Measurements from ENCODE around the gene SH3BGRL2.

The SH3BGRL2 gene

DNA sequence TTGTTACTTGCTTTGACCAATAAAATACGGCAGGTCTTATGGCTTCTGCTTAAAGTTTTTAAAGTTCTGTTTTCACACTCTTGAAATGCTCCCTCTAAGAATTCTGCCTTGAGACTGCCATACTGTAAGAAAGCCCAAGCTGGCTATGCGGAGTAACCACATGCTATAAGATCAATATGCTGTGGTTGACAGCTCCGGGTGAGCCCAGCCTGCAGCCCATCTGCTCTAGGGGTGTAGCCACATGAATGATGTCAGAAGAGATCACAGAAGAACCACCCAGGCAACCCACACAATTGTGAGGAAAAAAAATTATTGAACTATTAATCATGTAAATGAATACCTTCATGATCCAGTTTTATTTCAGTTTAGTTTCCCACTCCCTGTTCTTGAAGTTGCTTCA lies 26.1 kb upstream of the SH3BGRL2 start:
- H3K27me3 ChIP-seq (ENCODE audit: control insufficient read depth, insufficient read depth, low read length), result no peaks in the 10 kb centered on the region
- no peaks in the 10 kb centered on the region for H3K9me3 ChIP-seq (ENCODE audit: control insufficient read depth, insufficient read depth, low read length)
- H3K4me1 ChIP-seq (ENCODE audit: control insufficient read depth, insufficient read depth, low read length), result no peaks in the 10 kb centered on the region
- no peaks in the 10 kb centered on the region for H3K36me3 ChIP-seq (ENCODE audit: control insufficient read depth, insufficient read depth, low read length)
- H3K4me3 ChIP-seq (ENCODE audit: low read depth, low read length), result no peak overlapping the region
- H3K9ac ChIP-seq (ENCODE audit: low read depth, low read length), result no peak overlapping the region

DNA sequence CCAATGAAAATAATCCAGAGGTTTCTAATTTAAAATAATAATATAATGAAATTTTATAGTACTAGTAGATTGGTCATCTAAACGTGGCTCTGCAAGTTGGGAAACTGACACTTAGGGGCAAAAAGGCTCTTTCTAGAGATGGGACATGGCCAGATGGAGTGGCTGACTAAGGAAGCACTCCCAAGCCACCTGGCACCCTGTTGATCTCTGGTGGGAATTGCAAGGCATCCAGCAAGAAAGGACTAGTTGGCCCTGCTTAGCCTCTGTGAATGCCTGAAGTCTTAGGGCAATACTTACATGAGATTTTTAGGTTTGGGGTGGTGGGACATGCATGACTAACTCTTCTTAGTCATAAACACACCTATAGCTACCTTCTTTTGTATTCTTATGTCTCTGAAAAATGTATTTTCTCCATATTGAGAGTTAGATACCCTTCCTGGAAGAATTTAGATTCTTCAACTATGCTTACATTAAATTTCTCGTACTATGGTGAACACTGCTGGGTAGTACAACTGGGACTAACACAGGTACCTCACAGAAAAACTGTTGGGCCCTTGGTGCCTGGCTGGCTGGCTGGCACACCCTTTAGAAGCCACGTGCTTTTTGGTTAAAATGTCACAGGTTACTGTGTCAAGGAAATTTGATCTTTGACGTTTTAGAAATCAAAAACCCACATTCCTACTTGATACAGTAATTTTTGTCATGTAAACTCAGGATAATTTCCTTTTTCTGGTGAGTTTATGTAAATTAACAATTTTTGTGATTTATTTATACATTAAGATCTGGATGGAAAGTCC lies 25.0 kb upstream of the SH3BGRL2 start:
- no peaks in the 10 kb centered on the region for H3K36me3 ChIP-seq (ENCODE audit: control insufficient read depth, insufficient read depth, low read length)
- H3K9me3 ChIP-seq (ENCODE audit: control insufficient read depth, insufficient read depth, low read length), result no peaks in the 10 kb centered on the region
- no peak overlapping the region for H3K4me3 ChIP-seq (ENCODE audit: low read depth, low read length)
- no peaks in the 10 kb centered on the region for H3K4me1 ChIP-seq (ENCODE audit: control insufficient read depth, insufficient read depth, low read length)
- H3K27me3 ChIP-seq (ENCODE audit: control insufficient read depth, insufficient read depth, low read length), result no peaks in the 10 kb centered on the region
- no peak overlapping the region for H3K9ac ChIP-seq (ENCODE audit: low read depth, low read length)

DNA sequence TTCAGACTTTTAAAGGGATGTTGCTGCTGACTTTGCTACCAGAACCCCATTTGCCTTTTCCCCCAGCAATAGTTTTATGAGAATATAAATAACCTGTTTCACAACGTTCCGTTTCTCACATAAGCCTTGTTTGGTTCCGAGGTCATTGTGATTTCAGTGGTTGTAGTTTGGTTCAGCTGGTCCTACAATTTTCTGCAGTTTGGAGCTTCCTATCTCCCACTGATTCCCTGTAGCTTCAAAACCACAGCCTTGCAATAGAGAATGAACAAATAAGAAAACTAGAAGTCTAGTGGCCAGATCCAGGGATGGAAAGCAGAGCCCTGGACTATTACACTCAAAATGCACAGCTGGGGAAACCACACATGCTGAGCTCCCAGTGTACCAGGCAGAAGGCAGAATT lies 24.1 kb upstream of the SH3BGRL2 start:
- Histone ChIP-seq H3K27me3 (ENCODE audit: control insufficient read depth, insufficient read depth, low read length) (no peaks in the 10 kb centered on the region), H3K9ac (ENCODE audit: low read depth, low read length) (no peak overlapping the region), H3K9me3 (ENCODE audit: control insufficient read depth, insufficient read depth, low read length) (no peaks in the 10 kb centered on the region), H3K36me3 (ENCODE audit: control insufficient read depth, insufficient read depth, low read length) (no peaks in the 10 kb centered on the region), H3K4me3 (ENCODE audit: low read depth, low read length) (no peak overlapping the region), H3K4me1 (ENCODE audit: control insufficient read depth, insufficient read depth, low read length) (no peaks in the 10 kb centered on the region)

DNA sequence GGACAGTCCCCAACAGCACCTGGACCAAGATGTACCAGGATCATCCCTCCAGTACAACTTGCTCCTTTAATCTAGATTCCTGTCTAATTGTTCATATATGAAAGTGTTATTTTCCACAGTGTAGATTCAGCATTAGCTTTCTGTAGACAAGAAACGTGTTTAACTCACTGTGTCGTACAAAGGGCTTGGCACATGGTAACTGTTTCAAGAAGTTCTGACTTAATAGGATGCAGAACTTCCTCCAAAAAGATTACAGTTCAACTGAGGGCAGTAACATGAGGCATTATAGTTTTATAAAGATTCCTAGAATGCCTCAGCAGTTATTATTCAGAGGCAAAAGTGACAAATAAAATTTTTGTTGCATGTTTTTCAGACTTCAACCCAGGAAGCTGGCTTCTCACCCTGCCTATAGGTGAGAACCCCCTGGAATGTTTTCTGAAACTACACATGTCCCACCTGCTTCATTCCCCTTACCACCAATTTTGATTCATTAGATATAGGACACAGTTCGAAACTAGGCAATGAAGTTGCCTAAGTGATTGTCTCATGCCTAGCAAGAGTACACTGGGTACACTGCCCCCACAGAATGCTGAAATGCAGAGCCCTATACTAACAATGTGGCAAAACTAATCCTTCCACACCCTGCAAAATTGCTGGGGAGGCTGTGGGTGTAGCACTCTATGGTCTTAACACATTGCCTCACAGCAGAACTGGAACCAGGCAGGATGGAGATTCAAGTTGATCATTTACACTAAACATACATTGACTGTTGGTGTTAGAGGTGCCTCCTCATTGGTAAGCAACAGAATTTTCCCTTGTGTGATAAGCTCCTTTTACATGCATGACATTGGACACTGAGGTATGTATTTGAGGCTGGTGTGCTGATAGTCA lies 22.6 kb upstream of the SH3BGRL2 start:
- no peaks in the 10 kb centered on the region for H3K9me3 ChIP-seq (ENCODE audit: control insufficient read depth, insufficient read depth, low read length)
- no peaks in the 10 kb centered on the region for H3K36me3 ChIP-seq (ENCODE audit: control insufficient read depth, insufficient read depth, low read length)
- no peak overlapping the region for H3K9ac ChIP-seq (ENCODE audit: low read depth, low read length)
- H3K27me3 ChIP-seq (ENCODE audit: control insufficient read depth, insufficient read depth, low read length), result no peaks in the 10 kb centered on the region
- H3K4me1 ChIP-seq (ENCODE audit: control insufficient read depth, insufficient read depth, low read length), result no peaks in the 10 kb centered on the region
- H3K4me3 ChIP-seq (ENCODE audit: low read depth, low read length), result no peak overlapping the region

DNA sequence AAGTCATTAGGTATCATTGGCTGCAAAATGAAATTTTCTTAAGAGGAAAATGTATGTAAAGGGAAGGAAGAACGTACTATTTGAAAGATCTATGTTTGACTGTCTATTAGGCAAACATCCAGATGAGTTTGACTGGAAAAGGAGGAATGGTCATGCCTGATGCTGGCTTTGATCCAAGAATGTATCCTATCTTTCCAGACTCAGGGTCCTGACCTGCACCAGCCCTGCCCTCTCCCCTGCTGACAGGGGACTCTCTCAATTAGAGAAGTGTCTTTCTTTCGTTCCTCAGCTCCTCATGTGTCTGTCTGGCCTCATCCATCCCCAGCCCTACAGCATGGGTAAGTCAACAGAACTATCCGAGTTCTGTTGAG lies 21.9 kb upstream of the SH3BGRL2 start:
- H3K4me3 ChIP-seq (ENCODE audit: low read depth, low read length), result no peak overlapping the region
- no peaks in the 10 kb centered on the region for H3K9me3 ChIP-seq (ENCODE audit: control insufficient read depth, insufficient read depth, low read length)
- no peaks in the 10 kb centered on the region for H3K36me3 ChIP-seq (ENCODE audit: control insufficient read depth, insufficient read depth, low read length)
- H3K27me3 ChIP-seq (ENCODE audit: control insufficient read depth, insufficient read depth, low read length), result no peaks in the 10 kb centered on the region
- no peaks in the 10 kb centered on the region for H3K4me1 ChIP-seq (ENCODE audit: control insufficient read depth, insufficient read depth, low read length)
- no peak overlapping the region for H3K9ac ChIP-seq (ENCODE audit: low read depth, low read length)

DNA sequence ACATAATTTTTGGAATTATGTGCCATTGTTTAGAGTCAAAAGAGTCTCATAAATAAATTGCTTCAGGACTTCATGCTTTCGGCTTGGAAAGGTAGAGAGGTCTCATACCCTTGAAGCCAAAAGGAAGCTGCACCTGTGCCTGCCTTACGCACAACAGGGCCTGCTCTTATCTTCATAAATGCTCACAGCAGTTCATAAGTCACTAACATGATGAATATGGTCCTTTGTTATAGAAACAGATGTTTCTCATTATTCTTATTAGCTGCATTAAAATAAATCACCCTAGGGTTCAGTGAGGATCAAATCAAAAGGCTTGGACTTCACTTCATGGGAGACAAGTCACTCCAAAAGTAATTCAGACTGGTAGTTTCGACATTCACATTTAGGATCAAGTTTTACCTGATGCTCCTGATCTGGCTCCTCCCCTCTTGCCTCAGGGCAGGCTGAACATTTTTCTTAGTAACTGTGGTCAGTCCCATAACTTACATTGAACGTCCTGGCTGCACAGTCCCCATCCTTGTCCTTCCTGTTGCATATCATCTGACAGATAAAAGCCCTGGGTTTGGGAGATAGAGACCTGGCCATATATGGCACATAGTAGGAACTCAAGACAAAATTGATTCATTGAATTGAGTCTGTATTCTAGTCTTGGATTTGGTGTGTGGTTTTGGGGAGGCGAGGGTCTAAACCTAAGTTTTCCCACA lies 20.7 kb upstream of the SH3BGRL2 start:
- Histone ChIP-seq H3K4me1 (ENCODE audit: control insufficient read depth, insufficient read depth, low read length) (no peaks in the 10 kb centered on the region), H3K36me3 (ENCODE audit: control insufficient read depth, insufficient read depth, low read length) (no peaks in the 10 kb centered on the region), H3K27me3 (ENCODE audit: control insufficient read depth, insufficient read depth, low read length) (no peaks in the 10 kb centered on the region), H3K4me3 (ENCODE audit: low read depth, low read length) (no peak overlapping the region), H3K9ac (ENCODE audit: low read depth, low read length) (no peak overlapping the region), H3K9me3 (ENCODE audit: control insufficient read depth, insufficient read depth, low read length) (no peaks in the 10 kb centered on the region)

DNA sequence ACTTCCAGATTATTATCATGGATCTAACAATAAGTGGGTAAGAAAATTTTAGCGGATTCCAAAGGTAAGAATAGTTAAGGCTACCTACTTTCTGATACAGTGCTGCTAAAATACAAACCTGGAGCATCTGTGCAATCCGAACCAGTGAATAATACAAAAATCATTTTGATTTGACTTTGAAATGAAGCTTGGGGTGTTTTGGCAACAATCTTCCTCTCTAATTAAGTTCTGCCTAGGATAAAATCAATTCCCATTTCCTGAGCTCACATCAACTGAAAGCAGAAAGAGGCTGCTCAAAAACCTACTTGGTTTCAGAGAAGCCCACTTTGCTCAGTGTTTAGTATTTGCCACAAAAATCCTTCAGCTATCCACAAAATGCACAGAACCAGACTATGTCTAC lies 18.7 kb upstream of the SH3BGRL2 start:
- Histone ChIP-seq H3K9me3 (ENCODE audit: control insufficient read depth, insufficient read depth, low read length) (no peaks in the 10 kb centered on the region), H3K36me3 (ENCODE audit: control insufficient read depth, insufficient read depth, low read length) (no peaks in the 10 kb centered on the region), H3K27me3 (ENCODE audit: control insufficient read depth, insufficient read depth, low read length) (no peaks in the 10 kb centered on the region), H3K4me1 (ENCODE audit: control insufficient read depth, insufficient read depth, low read length) (no peaks in the 10 kb centered on the region), H3K4me3 (ENCODE audit: low read depth, low read length) (no peak overlapping the region), H3K9ac (ENCODE audit: low read depth, low read length) (no peak overlapping the region)

DNA sequence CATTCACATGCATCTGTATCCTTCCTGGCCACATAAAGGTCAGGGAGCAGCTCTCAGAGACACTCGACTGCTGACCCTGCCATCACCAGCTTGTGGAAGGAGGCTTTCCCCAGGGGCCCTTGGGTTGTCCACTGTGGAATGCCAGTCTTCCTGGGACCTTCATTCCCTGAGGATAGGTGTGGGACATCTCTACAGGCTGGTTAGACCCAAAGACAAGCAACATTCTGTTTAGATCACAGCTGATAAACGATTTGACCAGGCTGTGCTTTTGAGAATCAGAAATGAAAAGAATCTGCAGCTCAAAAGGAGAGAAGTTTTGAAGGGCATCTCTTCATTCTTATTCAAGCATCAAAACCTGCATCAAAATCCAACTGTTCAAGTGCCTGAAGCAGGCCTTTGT lies 18.2 kb upstream of the SH3BGRL2 start:
- H3K4me1 ChIP-seq (ENCODE audit: control insufficient read depth, insufficient read depth, low read length), result no peaks in the 10 kb centered on the region
- no peaks in the 10 kb centered on the region for H3K9me3 ChIP-seq (ENCODE audit: control insufficient read depth, insufficient read depth, low read length)
- no peak overlapping the region for H3K9ac ChIP-seq (ENCODE audit: low read depth, low read length)
- H3K36me3 ChIP-seq (ENCODE audit: control insufficient read depth, insufficient read depth, low read length), result no peaks in the 10 kb centered on the region
- H3K27me3 ChIP-seq (ENCODE audit: control insufficient read depth, insufficient read depth, low read length), result no peaks in the 10 kb centered on the region
- no peak overlapping the region for H3K4me3 ChIP-seq (ENCODE audit: low read depth, low read length)

DNA sequence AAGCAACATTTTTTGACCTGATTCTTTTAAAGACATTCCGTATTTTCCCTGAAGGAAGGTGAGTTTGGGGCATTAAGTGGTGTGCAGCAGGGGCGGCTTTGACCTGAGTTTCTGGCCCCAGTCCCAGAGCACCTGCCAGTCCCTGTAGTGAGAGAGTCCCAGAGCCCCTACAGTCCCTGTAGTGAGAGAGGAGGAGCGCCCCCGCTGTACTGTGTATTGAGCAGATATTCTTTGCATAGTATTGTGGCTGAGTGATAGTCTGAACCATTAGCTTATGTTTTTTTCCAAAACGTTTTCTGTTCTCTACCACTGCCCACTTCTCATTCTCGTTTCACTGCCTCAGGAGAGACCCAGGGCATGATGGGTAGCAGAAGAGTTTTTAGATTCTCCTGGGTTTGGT lies 17.2 kb upstream of the SH3BGRL2 start:
- Histone ChIP-seq H3K9me3 (ENCODE audit: control insufficient read depth, insufficient read depth, low read length) (no peaks in the 10 kb centered on the region), H3K36me3 (ENCODE audit: control insufficient read depth, insufficient read depth, low read length) (no peaks in the 10 kb centered on the region), H3K4me1 (ENCODE audit: control insufficient read depth, insufficient read depth, low read length) (no peaks in the 10 kb centered on the region), H3K27me3 (ENCODE audit: control insufficient read depth, insufficient read depth, low read length) (no peaks in the 10 kb centered on the region), H3K9ac (ENCODE audit: low read depth, low read length) (no peak overlapping the region), H3K4me3 (ENCODE audit: low read depth, low read length) (no peak overlapping the region)

DNA sequence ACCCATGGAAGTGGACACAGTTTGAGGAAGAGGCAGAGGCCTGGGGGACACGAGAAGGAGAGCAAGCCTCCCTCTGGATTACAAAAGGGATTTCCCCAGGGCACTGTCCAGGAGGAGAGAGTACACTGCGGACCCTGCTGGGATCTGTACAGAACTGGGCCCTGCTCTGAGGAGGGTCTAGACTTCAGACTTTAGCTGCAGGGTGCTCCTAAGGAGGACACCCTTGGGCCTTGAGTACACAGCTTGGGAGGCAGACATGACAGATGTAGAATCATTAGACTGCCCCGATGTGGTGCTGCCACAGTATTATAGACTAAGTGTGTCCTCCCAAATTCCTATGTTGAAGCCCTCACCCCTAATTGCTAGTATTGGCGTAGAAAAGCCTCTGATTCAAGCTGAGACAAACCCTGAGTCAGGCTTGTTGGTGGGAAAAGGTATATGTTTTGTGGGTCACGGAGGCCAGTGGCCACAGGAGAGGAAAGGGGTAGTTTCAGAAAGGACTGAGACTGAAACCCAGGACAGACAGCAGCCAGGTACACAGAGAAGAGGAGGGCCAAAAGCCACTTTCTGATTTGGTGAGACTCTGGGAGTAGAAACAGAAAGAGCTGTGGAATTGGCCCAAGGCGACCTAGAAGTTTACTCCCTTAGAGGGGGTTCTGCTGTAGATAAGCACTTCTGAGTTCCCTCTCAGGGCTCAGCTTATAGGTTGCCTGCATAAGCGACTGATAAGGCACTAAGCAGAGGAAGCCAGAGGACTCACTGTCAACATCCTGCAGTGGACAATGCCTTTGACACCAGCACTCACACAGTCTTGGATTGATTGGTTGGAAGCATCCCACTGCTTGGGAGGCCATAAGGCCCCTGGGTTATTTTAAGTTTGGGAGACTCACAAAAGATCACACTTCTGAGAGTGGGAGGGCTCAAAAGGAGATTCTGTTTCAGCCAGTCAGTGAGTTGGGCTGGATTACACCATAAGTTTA lies 16.5 kb upstream of the SH3BGRL2 start:
- no peak overlapping the region for H3K9ac ChIP-seq (ENCODE audit: low read depth, low read length)
- no peaks in the 10 kb centered on the region for H3K27me3 ChIP-seq (ENCODE audit: control insufficient read depth, insufficient read depth, low read length)
- no peaks in the 10 kb centered on the region for H3K9me3 ChIP-seq (ENCODE audit: control insufficient read depth, insufficient read depth, low read length)
- H3K4me3 ChIP-seq (ENCODE audit: low read depth, low read length), result no peak overlapping the region
- H3K36me3 ChIP-seq (ENCODE audit: control insufficient read depth, insufficient read depth, low read length), result no peaks in the 10 kb centered on the region
- no peaks in the 10 kb centered on the region for H3K4me1 ChIP-seq (ENCODE audit: control insufficient read depth, insufficient read depth, low read length)

DNA sequence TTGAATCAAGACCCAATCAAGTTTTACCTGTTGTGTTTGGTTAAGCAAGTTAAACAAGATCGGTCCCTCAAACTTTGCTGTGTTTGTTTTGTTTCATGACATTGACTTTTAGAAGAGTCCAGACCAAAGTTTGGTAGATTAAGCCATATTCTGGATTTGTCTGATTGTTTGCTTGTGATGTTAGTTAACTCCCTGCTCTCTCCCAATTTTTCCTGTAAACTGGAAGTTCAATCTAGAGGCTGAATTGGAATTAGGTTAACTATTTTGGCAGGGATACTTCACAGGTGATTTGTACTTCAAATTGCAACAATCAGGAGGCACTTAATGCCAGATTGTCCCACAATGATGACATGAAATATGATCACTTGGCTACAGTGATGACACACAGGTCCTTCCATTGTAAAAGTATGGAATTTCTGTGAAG lies 13.6 kb upstream of the SH3BGRL2 start:
- H3K9ac ChIP-seq (ENCODE audit: low read depth, low read length), result no peak overlapping the region
- H3K36me3 ChIP-seq (ENCODE audit: control insufficient read depth, insufficient read depth, low read length), result no peaks in the 10 kb centered on the region
- no peaks in the 10 kb centered on the region for H3K9me3 ChIP-seq (ENCODE audit: control insufficient read depth, insufficient read depth, low read length)
- no peak overlapping the region for H3K4me3 ChIP-seq (ENCODE audit: low read depth, low read length)
- H3K27me3 ChIP-seq (ENCODE audit: control insufficient read depth, insufficient read depth, low read length), result no peaks in the 10 kb centered on the region
- no peaks in the 10 kb centered on the region for H3K4me1 ChIP-seq (ENCODE audit: control insufficient read depth, insufficient read depth, low read length)

All from iPS-15b (cell line).